ENCODE results near the gene MAP1A.
"Not testable (repeated sequence)": the region's sequence is repeated elsewhere in the genome, so short reads cannot be mapped to it uniquely, and the experiment has no call there.

Gene MAP1A

GRCh38 chr15:43531018-43531670 is 13.7 kb downstream of the MAP1A start:
- DNase-seq (no peak), ATAC-seq (no peak)

GRCh38 chr15:43532826-43533225 is 15.4 kb downstream of the MAP1A start:
- not testable (repeated sequence) for DNase-seq, ATAC-seq

GRCh38 chr15:43534897-43535296 is 17.5 kb downstream of the MAP1A start:
- ATAC-seq (no peak), DNase-seq (no peak)

- DNase-seq = no peak
- no peak for ATAC-seq
Measured at GRCh38 chr15:43538091-43538490, 20.7 kb downstream of the MAP1A start.

- ATAC-seq (no peak), DNase-seq (no peak)
Measured at GRCh38 chr15:43541785-43542184, 24.4 kb downstream of the MAP1A start.

- ATAC-seq (no peak), DNase-seq (no peak)
Measured at GRCh38 chr15:43544266-43544665, 26.9 kb downstream of the MAP1A start.

- no peak for DNase-seq
- ATAC-seq = no peak
Measured at GRCh38 chr15:43545426-43545825, 28.0 kb downstream of the MAP1A start.

- no peak for ATAC-seq
- no peak for DNase-seq
Measured at GRCh38 chr15:43547539-43547938, 30.1 kb downstream of the MAP1A start.

GRCh38 chr15:43550527-43551363 is 33.3 kb downstream of the MAP1A start:
- ATAC-seq (no peak), DNase-seq (no peak)

GRCh38 chr15:43552256-43552655 is 34.8 kb downstream of the MAP1A start:
- no peak for DNase-seq

GRCh38 chr15:43552986-43553385 is 35.6 kb downstream of the MAP1A start:
- DNase-seq = no peak
- no peak for ATAC-seq

More at GRCh38 chr15:43552256-43552655, 34.8 kb downstream of the MAP1A start:
- ATAC-seq = no peak

- not testable (repeated sequence) for DNase-seq, ATAC-seq
Measured at GRCh38 chr15:43562753-43563152, 45.3 kb downstream of the MAP1A start.

GRCh38 chr15:43563793-43564192 is 46.4 kb downstream of the MAP1A start:
- DNase-seq, ATAC-seq: not testable (repeated sequence)

GRCh38 chr15:43566615-43567014 is 49.2 kb downstream of the MAP1A start:
- not testable (repeated sequence) for DNase-seq, ATAC-seq

- not testable (repeated sequence) for DNase-seq, ATAC-seq
Measured at GRCh38 chr15:43574607-43575006, 57.2 kb downstream of the MAP1A start.
